ENCODE data around the gene SYCP2L.
"Not testable (repeated sequence)": the region's sequence is repeated elsewhere in the genome, so short reads cannot be mapped to it uniquely, and the experiment has no call there.

The SYCP2L gene

DNA sequence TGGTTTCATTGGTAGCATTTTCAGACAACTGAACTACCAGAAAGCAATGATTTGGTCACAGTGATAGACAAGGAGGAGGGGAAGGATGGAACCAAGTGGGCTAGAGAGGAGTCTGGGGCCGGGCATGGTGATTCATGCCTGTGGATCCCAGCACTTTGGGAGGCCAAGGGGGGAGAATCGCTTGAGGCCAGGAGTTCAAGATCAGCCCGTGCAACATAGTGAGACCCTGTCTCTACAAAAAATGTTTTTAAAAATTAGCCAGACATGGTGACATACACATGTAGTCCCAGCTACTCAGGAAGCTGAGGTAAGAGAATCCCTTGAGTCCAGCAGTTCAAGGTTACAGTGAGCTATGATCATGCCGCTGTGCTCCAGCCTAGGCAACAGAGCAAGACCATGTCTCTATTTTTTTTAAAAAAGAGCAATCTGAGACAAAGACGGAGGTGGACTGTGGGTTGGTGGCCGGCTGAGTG is 70.6 kb downstream of the SYCP2L start:
- no peak for DNase-seq

- DNase-seq, result no peak
Observed at GRCh38 chr6:10960171-10960570, 73.3 kb downstream of the SYCP2L start.

DNA sequence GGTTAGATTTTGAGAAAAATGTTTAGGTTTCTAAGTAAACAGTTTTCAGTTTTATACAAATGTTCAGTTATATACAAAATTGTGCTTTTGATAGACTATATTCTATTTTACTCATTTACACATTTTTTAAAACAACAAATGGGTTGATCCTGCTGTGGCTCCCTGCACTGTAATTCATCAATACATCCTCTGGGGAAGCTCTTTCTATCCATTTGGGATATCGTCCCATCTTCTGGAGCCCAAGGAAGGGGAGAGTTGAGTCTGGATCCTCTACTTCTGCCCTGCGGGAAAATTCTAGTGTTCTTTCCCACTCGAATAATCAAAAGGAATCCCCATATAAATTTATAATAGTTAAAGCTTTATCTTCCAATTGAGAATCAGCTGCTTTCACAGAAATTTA is 75.0 kb downstream of the SYCP2L start:
- no peak for DNase-seq

- DNase-seq, result no peak
Observed at GRCh38 chr6:10962673-10963072, 75.8 kb downstream of the SYCP2L start.

- no peak for DNase-seq
Observed at GRCh38 chr6:10963113-10963512, 76.3 kb downstream of the SYCP2L start.

GRCh38 chr6:10964684-10965083 is 77.8 kb downstream of the SYCP2L start:
- no peak for DNase-seq

DNA sequence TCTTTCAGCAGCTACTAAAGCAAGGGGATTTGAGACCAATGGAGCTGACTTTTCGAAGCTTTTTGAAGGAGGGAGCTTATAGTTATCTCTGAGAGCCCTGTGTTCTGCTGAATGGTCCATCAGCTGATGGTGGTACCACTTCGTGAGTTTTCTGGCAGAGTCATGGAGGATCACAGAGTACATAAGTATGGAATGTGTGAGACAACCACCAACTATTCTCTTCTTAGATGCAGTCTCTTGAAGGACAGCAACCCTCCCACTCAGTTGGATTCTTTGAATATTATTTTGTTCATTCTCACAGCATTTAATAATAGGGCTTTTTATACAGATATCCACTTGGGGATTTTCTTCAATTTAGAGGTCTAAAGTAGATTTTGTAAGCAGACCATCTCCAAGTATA is 81.9 kb downstream of the SYCP2L start:
- DNase-seq, result no peak

DNA sequence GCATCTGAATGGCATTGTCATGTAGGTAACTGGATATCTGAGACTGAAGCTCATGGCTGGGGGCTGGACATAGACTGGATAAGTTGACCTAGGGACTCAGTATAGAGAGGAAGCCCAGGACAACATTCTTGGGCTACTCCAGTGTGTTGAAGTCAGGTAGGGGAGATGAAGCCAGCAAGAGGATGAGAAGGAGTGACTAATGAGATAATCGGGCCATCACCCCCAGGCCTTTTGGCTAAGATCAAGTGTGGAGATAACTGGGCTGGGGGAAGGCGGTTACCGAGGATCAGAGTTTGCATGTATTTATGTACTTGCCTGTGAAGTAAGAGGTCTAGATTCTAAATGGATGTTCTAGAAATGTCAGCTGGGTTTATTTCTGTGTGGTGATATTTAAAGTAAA is 83.9 kb downstream of the SYCP2L start:
- DNase-seq, result no peak

GRCh38 chr6:10972196-10972595 is 85.3 kb downstream of the SYCP2L start:
- no peak for DNase-seq

DNA sequence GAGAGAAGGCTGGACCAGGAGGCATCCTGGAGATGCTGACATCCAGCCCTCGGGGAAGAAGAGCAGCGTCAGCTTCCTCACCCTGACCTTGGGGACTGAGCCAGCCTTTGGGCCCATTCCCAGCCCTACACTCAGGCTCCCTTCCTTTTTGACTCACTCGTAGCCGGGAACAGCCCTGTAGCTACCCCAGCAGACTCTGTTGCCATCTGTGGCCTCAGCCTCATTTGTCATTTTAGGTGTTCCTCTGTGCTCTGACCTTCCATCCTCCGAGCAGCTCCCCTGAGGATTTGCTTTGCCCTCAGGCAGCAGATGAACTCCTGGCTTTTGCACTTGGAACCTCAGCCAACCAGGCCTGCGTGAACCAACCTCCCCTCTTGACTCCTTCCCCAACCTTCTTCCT is 89.7 kb downstream of the SYCP2L start:
- DNase-seq, result no peak

GRCh38 chr6:10977231-10977968 is 90.5 kb downstream of the SYCP2L start:
- DNase-seq, result no peak

GRCh38 chr6:10979603-10980002 is 92.8 kb downstream of the SYCP2L start:
- DNase-seq, result no peak

DNA sequence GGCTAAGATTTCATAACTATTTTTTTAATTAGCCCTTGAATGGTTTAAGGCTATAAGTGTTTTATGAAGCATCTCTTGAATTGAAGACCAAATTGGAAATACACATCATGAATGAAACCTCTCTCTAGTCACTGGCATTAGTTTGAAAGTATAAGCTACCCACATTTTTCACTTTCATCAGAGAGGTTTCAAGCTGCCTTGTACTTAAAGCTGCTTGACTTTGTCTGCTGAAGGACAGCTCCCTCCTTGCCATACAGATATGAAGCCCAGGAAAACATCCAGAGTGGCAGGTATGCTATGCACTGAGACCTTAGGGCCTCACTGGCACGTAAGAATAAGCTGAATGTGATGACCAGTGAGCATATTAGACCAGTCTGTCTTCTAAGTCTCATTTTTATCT is 94.6 kb downstream of the SYCP2L start:
- DNase-seq, result no peak

DNA sequence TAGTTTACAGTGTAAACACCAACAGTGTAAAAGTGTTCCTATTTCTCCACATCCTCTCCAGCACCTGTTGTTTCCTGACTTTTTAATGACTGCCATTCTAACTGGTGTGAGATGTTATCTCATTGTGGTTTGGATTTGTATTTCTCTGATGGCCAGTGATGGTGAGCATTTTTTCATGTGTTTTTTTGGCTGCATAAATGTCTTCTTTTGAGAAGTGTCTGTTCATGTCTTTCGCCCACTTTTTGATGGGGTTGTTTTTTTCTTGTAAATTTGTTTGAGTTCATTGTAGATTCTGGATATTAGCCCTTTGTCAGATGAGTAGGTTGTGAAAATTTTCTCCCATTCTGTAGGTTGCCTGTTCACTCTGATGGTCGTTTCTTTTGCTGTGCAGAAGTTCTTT is 98.1 kb downstream of the SYCP2L start:
- not testable (repeated sequence) for DNase-seq

GRCh38 chr6:10989587-10989986 is 102.7 kb downstream of the SYCP2L start:
- DNase-seq, result no peak

DNA sequence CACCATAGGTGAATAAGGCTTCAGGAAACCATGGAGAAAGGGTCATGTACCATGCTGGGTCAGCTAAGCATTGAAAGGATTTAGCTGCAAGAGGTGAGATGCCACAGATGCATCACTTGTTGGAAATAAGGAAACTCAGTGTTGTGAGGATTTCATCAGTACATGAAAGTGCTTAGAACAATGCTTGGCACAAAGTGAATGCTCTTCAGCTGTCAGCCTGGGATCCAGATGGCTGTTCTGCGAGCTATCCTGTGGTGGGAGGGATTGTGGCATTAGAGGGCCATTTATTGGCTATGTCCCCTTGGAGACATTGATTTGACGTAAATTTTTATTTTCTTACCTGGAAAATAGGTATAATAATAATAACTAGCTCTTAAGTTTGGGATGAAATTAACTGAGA is 104.3 kb downstream of the SYCP2L start:
- DNase-seq, result no peak

DNA sequence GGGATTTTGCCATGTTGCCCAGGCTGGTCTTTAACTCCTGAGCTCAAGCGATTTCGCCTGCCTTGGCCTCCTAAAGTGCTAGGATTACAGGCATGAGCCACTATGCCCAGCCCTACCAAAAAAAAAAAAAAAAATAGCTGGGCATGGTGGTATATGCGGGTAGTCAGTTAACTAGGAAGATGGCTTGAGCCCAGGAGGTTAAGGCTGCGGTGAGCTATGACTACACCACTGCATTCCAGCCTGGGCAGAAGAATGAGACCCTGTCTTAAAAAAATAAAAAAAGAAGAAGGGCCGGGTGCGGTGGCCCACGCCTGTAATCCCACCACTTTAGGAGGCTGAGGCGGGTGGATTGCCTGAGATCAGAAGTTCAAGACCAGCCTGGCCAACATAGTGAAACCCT is 107.0 kb downstream of the SYCP2L start:
- DNase-seq, result no peak

GRCh38 chr6:10995114-10995707 is 108.4 kb downstream of the SYCP2L start:
- DNase-seq, result no peak

DNA sequence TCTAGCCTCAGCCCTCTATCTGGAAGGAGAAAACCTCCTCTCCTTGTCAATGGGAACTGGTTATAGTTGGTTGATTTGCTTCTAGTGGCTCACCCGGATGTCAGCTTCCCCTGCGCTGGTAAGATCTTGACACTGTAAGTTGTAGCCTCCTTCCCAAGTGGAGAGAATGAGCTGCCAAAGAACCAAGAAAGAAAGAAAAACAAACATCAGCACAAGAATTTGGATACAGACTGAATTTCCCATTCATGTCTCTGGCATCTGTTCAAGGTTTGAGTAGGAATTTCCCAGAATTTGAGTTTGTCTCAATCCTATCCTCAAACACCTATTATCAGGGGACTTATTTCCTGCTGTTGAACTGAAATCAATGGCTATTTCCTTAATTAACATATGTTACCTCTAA is 113.1 kb downstream of the SYCP2L start:
- no peak for DNase-seq

DNA sequence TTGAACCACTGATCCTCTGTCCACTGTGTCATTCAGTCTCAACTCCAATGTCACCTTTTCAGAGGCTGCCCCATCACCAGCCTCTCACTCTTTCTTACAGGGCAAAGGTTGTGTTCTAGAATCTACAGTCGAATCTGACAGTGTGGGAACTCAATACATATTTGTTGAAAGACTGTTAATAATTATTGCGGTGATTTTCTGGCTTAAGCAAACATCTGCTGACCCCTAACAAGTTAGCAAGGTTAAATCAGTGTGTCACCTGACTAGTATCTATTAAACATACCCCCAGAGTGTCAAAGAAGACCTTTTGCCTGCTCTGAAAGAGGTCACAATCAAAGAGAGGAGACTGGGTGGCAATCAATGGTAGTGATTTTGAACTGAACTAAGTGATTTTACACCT is 115.3 kb downstream of the SYCP2L start:
- no peak for DNase-seq

DNA sequence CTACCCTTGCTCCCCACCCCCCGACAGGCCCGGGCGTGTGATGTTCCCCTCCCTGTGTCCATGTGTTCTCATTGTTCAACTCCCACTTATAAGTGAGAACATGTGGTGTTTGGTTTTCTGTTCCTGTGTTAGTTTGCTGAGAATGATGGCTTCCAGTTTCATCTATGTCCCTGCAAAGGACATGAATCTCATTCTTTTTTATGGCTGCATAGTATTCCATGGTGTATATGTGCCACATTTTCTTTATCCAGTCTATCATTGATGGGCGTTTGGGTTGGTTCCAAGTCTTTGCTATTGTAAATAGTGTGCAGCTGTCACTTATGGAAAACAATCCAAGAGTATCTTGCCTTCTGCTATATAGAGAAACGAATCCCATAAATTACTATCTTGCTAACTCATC is 116.4 kb downstream of the SYCP2L start:
- DNase-seq, result not testable (repeated sequence)

DNA sequence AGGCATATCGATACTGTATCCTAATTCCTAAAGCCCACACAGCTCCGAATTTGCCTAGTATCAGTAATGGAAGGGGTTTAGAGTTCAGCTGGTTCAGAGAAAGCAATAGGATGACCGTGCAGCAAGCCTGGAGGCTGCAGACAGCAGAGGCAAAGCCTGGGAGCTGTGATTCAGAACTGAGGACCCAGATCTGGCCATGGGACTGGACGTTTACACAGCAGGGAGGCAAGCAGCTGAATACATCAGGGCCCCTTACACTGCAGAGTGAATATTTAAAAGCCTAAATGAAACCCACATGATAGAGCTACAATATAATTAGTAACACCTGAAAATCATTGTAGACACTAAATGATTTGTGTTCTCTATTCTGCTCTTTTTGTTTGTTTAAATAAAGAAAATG is 119.2 kb downstream of the SYCP2L start:
- DNase-seq, result no peak

DNA sequence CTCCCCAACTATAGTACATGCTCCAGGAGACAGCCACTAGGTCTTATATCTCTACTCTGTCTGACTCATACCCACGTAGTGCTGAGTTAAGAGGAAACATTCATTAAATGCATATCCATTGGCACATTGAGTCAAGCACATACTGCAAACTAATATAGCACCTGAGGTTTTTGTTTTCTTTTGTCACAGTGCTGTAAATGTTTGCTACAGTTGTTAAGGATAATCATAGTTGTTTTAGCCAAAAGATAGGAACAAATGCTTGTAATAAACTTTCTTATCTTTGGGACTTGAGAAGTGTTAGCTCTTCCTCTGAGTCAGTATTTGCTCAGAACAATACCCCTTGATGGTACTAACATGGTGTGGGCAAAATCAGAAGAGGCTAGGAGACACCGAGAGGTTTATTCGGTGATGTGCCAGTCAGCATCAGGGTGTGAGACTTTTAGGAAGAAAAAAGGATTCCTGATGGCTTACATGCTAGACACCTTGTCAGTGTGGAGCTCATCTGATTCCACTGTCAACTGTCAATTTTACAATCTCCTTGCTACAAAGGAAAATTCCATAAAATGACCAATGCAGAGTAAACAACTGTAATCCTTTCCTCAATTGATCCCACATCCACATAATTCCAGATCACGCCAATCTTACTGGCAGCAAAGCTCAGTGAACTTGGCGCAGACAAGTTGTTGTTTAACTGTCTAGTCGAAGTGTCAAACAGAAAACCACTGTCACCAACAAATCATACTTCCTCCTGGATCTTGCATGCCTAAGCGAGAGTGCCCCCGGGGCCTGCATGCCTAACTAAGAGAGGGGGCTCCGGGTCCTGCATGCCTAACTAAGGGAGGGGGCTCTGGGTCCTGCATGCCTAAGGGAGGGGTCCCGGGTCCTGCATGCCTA is 121.1 kb downstream of the SYCP2L start:
- no peak for DNase-seq

GRCh38 chr6:11008821-11009220 is 122.0 kb downstream of the SYCP2L start:
- DNase-seq, result no peak

All from T-helper 1 cell (primary cell).